HFF-Myc (cell line): ENCODE measurements around the gene KCNH5.

Experiments
- DNase-seq: peaks from one replicate; pipeline ENCODE4 v3.0.0-alpha.2; 2011; ENCODE audit warnings: low read depth; ENCODE audit errors: extremely low read depth
- H3K4me3 ChIP-seq: replicated peaks from 2 replicates; pipeline ENCODE4 v1.5.1; 2011; ENCODE audit warnings: low read depth, mild to moderate bottlenecking, control low read depth, low read length
- TF ChIP-seq, protein P1 (sequence below): IDR thresholded peaks from 2 replicates; pipeline ENCODE4 v1.5.1; 2012; ENCODE audit warnings: mild to moderate bottlenecking, low read depth, low read length, control low read depth; ENCODE audit errors: missing control alignments

KCNH5 gene

DNA sequence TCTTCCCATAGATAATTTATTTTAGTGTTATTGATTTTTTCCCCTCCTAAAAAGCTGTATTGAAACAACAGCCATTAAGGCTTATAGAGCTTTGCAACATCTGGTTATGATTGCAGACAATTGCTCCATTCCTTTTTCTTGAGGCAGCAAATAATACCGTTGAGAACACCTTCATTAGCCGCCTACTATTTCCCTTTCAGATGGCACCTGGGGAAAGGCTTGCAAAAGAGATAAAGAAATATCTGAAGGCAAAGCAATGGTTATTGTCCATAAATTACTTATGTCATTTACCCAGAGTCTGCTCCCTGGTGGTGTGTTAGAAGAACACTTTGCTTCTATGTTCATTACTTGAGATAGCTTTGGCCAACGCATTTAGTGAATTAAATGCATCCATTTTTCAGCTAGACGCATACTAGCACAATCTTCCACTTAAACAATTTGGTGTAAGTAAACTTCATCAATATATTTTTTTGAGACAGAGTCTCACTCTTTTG, 377.8 kb downstream of the KCNH5 start:
- H3K4me3 ChIP-seq: no peak overlapping the region
- no peak for DNase-seq
- TF ChIP-seq, protein P1, sequence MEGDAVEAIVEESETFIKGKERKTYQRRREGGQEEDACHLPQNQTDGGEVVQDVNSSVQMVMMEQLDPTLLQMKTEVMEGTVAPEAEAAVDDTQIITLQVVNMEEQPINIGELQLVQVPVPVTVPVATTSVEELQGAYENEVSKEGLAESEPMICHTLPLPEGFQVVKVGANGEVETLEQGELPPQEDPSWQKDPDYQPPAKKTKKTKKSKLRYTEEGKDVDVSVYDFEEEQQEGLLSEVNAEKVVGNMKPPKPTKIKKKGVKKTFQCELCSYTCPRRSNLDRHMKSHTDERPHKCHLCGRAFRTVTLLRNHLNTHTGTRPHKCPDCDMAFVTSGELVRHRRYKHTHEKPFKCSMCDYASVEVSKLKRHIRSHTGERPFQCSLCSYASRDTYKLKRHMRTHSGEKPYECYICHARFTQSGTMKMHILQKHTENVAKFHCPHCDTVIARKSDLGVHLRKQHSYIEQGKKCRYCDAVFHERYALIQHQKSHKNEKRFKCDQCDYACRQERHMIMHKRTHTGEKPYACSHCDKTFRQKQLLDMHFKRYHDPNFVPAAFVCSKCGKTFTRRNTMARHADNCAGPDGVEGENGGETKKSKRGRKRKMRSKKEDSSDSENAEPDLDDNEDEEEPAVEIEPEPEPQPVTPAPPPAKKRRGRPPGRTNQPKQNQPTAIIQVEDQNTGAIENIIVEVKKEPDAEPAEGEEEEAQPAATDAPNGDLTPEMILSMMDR: no peak

DNA sequence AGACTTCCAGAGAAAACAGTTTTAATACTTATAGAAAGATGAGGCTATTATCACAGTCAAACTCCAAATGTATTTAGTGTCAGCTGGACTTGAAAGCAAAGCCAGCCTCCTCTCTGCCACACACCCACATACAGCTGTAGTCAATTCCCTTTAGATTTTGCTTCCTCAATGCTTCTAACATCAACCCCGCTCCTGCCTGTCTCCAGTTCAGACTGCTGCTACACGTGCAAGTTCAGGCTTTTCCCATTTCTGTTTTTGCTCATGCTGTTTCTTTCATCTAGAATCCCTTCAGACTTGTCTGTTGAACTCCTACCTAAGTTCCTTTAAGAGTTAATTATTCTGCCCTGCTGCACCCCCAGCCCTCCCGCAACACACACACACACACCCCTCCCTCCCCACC, 380.0 kb downstream of the KCNH5 start:
- DNase-seq: no peak
- no peak overlapping the region for H3K4me3 ChIP-seq
- TF ChIP-seq, protein P1: no peak

DNA sequence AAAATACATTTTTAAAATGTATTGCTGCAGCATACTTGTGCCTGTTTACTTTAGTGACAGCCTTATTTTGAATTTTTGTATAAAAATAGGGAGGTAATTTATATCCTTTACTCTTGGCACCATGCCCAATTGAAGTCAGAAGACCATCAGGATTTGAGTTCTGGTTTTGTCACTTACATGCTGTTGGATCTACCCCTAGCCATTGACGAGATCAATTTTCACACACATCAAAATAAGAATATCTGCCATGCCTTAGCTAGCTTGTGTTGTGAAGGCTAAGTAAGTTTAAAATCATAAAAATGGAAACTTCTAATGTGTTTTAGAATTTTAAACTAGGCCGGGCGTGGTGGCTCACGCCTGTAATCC, 381.8 kb downstream of the KCNH5 start:
- no peak overlapping the region for H3K4me3 ChIP-seq
- DNase-seq: no peak
- TF ChIP-seq, protein P1: no peak

DNA sequence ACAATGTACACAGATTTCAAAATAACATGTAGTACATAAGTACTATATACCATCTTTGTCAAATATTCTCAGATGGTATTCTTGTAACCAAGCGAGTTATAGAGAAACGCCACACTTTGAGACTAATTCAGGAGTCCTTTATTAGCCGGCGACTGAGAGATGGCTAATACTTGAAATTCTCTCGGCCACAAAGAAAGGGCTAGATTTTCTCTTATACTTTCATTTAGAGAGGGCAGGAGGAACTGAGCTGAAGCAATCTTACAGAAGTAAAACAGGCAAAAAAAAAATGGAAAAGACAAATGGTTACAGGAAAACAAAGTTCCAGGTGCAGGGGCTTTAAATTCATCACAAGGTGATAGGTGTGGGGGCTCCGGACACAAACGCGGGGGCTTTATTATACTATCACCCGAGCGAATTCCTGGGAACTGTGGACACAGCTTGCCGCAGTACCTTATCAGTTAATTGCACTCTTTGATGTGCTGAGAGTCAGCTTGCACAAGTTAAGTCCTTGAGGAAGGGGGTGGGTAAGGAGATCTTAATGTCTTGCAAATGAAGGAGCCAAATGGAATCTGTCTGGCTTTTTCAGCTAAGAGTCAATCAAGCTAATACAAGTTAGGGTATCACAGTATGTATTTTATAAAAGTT, 382.3 kb downstream of the KCNH5 start:
- TF ChIP-seq, protein P1: no peak
- no peak overlapping the region for H3K4me3 ChIP-seq
- no peak for DNase-seq

DNA sequence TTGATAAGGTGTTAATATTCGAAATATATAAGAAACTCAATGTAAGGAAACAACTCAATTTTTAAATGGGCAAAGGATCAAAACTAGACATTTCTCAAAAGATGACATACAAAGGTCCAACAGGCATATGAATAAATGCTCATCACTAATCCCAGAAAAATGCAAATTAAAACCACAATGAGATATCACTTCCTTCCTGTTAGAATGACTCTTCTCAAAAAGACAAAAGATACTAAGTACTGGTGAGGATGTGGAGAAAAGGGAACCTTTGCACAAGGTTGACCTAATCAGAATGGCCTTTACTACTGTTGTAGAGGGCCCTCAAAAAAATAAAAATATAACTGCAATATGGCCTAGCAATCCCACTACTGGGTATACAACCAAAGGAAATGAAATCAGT, 383.4 kb downstream of the KCNH5 start:
- no peak for DNase-seq
- TF ChIP-seq, protein P1: no peak
- H3K4me3 ChIP-seq: no peak overlapping the region

DNA sequence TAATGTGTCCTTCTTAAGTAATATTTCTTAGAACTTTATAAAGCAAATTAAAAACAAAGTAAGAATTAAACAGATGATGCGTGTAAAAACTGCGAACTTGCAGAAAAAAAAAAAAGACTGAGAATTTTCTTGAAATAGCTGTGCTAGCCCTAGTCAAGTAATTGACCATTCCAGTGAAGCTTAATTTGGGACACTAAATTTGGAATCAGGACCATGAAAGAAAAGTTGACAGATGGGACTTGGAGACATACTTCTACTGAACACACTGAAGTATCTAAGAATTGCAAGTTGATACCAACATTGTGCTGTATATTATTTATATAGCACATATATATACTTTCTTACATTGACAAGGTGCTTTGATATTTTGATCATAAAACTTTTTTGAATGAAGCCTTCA, 386.6 kb downstream of the KCNH5 start:
- DNase-seq: no peak
- H3K4me3 ChIP-seq: no peak overlapping the region

DNA sequence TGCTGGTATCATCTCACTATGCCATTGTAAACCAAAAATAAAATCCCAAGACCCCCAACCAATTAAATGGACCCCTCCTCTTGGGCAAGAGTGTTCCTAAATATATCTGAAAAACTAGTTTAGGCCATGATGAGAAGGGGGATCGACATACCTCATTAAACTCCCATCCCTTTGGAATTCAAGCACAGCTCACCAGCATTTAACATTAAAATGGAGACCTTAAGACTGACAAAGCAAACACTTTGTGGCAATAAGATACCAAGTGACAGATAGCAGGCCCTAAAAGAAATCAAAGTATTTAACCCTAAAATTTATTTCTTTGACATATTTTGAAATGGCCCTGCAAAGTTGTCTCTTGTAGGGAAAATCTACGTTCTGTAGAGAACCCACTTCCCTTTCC, 387.9 kb downstream of the KCNH5 start:
- DNase-seq: no peak

More for the DNA sequence above, 386.6 kb downstream of the KCNH5 start:
- TF ChIP-seq, protein P1: no peak

More for the DNA sequence above, 387.9 kb downstream of the KCNH5 start:
- TF ChIP-seq, protein P1: no peak
- no peak overlapping the region for H3K4me3 ChIP-seq
